Endodermal cell (in vitro differentiated cells): ENCODE measurements around the gene ANP32B. TPM values are rescaled to one million over a fixed set of nuclear protein-coding genes. Genes with fewer than 3 reads are reported as not detected.

Source experiments
- DNase-seq: peaks from one replicate; pipeline ENCODE4 v3.0.0-alpha.2; 2017
- H3K27ac ChIP-seq: 2 replicates; pipeline ENCODE4 v1.5.1; 2013; ENCODE audit warnings: mild to moderate bottlenecking, low read depth, low read length, moderate library complexity
- H3K27me3 ChIP-seq: 2 replicates; pipeline ENCODE4 v1.6.1; 2013; ENCODE audit warnings: mild to moderate bottlenecking, low read length, moderate library complexity; ENCODE audit not compliant: insufficient read depth, control insufficient read depth, poor library complexity, severe bottlenecking
- H3K36me3 ChIP-seq: 2 replicates; pipeline ENCODE4 v1.7.0; 2013; ENCODE audit warnings: mild to moderate bottlenecking, low read length, moderate library complexity; ENCODE audit not compliant: control insufficient read depth, insufficient read depth
- H3K4me1 ChIP-seq: one replicate; pipeline ENCODE4 v1.7.0; 2013; ENCODE audit warnings: low read length; ENCODE audit not compliant: control insufficient read depth, insufficient read depth
- H3K4me3 ChIP-seq: 2 replicates; pipeline ENCODE4 v1.5.1; 2013; ENCODE audit warnings: mild to moderate bottlenecking, low read length, moderate library complexity
- H3K9ac ChIP-seq: 2 replicates; pipeline ENCODE4 v1.6.1; 2013; ENCODE audit warnings: mild to moderate bottlenecking, low read length, moderate library complexity; ENCODE audit not compliant: poor library complexity, severe bottlenecking; ENCODE audit errors: extremely low read depth
- H3K9me3 ChIP-seq: 2 replicates; pipeline ENCODE4 v1.6.1; 2013; ENCODE audit warnings: mild to moderate bottlenecking, low read length, moderate library complexity; ENCODE audit not compliant: control insufficient read depth
- H3K27ac Mint-ChIP-seq: 2 replicates; pipeline ENCODE4 v1.8.0; 2020; ENCODE audit warnings: mixed read lengths
- H3K27me3 Mint-ChIP-seq: 2 replicates; pipeline ENCODE4 v1.8.0; 2021; ENCODE audit warnings: mild to moderate bottlenecking, mixed read lengths; ENCODE audit not compliant: insufficient read depth
- H3K36me3 Mint-ChIP-seq: 2 replicates; pipeline ENCODE4 v1.8.0; 2020; ENCODE audit warnings: low read depth, mixed read lengths
- H3K4me1 Mint-ChIP-seq: 2 replicates; pipeline ENCODE4 v1.8.0; 2020; ENCODE audit warnings: mixed read lengths
- H3K4me3 Mint-ChIP-seq: 2 replicates; pipeline ENCODE4 v1.8.0; 2020; ENCODE audit warnings: mild to moderate bottlenecking, moderate library complexity, mixed read lengths
- H3K9me3 Mint-ChIP-seq: 2 replicates; pipeline ENCODE4 v1.8.0; 2020; ENCODE audit warnings: mild to moderate bottlenecking, mixed read lengths
- WGBS, 2 experiments: methylation state at CpG; one replicate each; pipeline versions ENCODE4 v1.1.5 to v1.1.7; 2013; ENCODE audit warnings: missing lambda C conversion rate in 2 of 2, mixed read lengths in 1 of 2; ENCODE audit not compliant: insufficient coverage in 1 of 2, insufficient read length in 1 of 2; 5-methylcytosine and 5-hydroxymethylcytosine counted together
- total RNA-seq, 2 donors: library from RNA; stranded (reverse); fragmentation: NEBNext Ultra II Directional in 1 of 2; extraction: Animal tissue kit (Norgen Biotek cat#: 25700) in 1 of 2; gene quantifications; 2 replicates in 1 of 2; 3 replicates in 1 of 2; pipeline ENCODE4 v1.2.1, GENCODE V29; 2021
- TF ChIP-seq, protein P1 (sequence below): fragments of 200-600 bp; sonication (generic); conservative IDR thresholded peaks from 2 replicates; pipeline ENCODE4 v1.5.0; 2021; ENCODE audit warnings: antibody characterized with exemption, mild to moderate bottlenecking

The ANP32B gene
- total RNA-seq, 2 donors from 2014 or later, result 155 to 191 TPM

- no peaks in the 10 kb centered on the region for H3K4me1 ChIP-seq
- WGBS, 2 experiments, result 93 to 100% methylated on average over 1 of the region's 1 CpG
- Mint-ChIP-seq H3K4me1 (no peaks in the 10 kb centered on the region), H3K27me3 (no peaks in the 10 kb centered on the region), H3K27ac (no peak overlapping the region), H3K9me3 (no peaks in the 10 kb centered on the region), H3K4me3 (no peak overlapping the region), H3K36me3 (peaks cover 90% of the 10 kb centered on the region)
- no peak overlapping the region for H3K4me3 ChIP-seq
- H3K9me3 ChIP-seq, result no peaks in the 10 kb centered on the region
- H3K27me3 ChIP-seq, result no peaks in the 10 kb centered on the region
- H3K9ac ChIP-seq, result no peak overlapping the region
- H3K27ac ChIP-seq, result no peak overlapping the region
- H3K36me3 ChIP-seq, result peaks cover 96% of the 10 kb centered on the region
- DNase-seq, result no peak
- TF ChIP-seq, protein P1, sequence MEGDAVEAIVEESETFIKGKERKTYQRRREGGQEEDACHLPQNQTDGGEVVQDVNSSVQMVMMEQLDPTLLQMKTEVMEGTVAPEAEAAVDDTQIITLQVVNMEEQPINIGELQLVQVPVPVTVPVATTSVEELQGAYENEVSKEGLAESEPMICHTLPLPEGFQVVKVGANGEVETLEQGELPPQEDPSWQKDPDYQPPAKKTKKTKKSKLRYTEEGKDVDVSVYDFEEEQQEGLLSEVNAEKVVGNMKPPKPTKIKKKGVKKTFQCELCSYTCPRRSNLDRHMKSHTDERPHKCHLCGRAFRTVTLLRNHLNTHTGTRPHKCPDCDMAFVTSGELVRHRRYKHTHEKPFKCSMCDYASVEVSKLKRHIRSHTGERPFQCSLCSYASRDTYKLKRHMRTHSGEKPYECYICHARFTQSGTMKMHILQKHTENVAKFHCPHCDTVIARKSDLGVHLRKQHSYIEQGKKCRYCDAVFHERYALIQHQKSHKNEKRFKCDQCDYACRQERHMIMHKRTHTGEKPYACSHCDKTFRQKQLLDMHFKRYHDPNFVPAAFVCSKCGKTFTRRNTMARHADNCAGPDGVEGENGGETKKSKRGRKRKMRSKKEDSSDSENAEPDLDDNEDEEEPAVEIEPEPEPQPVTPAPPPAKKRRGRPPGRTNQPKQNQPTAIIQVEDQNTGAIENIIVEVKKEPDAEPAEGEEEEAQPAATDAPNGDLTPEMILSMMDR, result no peak
Observed at GRCh38 chr9:98009936-98010335, 26.8 kb downstream of the ANP32B start.

DNA sequence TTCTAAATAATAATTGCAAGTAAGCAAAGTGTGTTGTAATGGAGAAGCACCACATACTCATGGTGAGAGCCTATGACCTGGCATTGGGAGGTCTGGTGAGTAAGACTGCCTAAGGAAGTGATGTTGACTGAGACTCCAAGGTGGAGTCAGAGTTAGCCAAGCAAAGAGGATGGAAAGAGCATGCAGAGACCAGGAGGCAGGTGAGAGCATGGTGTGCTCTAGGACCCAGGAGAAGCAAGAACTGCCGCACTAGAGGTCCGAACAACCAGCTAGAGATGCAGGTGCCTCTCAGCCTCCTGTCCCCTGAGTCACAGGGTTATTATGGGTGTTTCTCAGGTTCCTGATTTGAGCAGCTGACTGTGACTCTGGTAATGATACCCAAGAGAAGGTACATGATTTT lies 27.3 kb downstream of the ANP32B start:
- TF ChIP-seq, protein P1, result no peak
- Histone ChIP-seq H3K9ac (no peak overlapping the region), H3K36me3 (peaks cover 95% of the 10 kb centered on the region), H3K27me3 (no peaks in the 10 kb centered on the region), H3K9me3 (no peaks in the 10 kb centered on the region), H3K4me3 (no peak overlapping the region), H3K4me1 (no peaks in the 10 kb centered on the region), H3K27ac (no peak overlapping the region)
- Mint-ChIP-seq H3K9me3 (no peaks in the 10 kb centered on the region), H3K36me3 (peaks cover 90% of the 10 kb centered on the region), H3K4me3 (no peak overlapping the region), H3K27me3 (no peaks in the 10 kb centered on the region), H3K4me1 (no peaks in the 10 kb centered on the region), H3K27ac (no peak overlapping the region)
- DNase-seq, result peak; percentile 63
- 83 to 85% methylated on average over 2 of the region's 2 CpGs for WGBS, 2 experiments

DNA sequence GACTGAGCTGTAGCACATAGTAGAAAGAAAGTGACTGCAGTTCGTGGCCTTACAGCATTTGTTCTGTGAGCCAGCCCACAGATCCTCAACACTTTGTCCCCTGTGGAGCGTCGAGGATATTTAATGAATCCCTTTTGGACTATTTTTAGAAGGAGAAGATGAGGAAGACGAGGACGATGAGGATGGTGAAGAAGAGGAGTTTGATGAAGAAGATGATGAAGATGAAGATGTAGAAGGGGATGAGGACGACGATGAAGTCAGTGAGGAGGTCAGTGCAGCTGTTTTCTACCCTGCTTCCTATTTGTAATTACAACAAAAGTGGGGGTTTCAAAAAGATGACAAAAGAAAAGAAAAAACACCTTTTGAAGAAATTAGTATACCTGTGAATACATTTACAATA lies 28.0 kb downstream of the ANP32B start:
- Histone ChIP-seq H3K36me3 (peaks cover 95% of the 10 kb centered on the region), H3K9me3 (no peaks in the 10 kb centered on the region), H3K4me1 (no peaks in the 10 kb centered on the region), H3K9ac (no peak overlapping the region), H3K27ac (no peak overlapping the region), H3K27me3 (no peaks in the 10 kb centered on the region), H3K4me3 (no peak overlapping the region)
- 97 to 100% methylated on average over 5 to 7 of the region's 7 CpGs for WGBS, 2 experiments
- Mint-ChIP-seq H3K27ac (no peak overlapping the region), H3K36me3 (peaks cover 87% of the 10 kb centered on the region), H3K9me3 (no peaks in the 10 kb centered on the region), H3K4me3 (no peak overlapping the region), H3K4me1 (no peaks in the 10 kb centered on the region), H3K27me3 (no peaks in the 10 kb centered on the region)
- TF ChIP-seq, protein P1, result no peak
- no peak for DNase-seq
